OCI-M1 (cell line): ENCODE data around the gene SRBD1.

Source experiments
- DNase-seq: peaks from one replicate; lab custom pipeline; 2025; lab: John Stamatoyannopoulos, UW

Gene SRBD1

DNA sequence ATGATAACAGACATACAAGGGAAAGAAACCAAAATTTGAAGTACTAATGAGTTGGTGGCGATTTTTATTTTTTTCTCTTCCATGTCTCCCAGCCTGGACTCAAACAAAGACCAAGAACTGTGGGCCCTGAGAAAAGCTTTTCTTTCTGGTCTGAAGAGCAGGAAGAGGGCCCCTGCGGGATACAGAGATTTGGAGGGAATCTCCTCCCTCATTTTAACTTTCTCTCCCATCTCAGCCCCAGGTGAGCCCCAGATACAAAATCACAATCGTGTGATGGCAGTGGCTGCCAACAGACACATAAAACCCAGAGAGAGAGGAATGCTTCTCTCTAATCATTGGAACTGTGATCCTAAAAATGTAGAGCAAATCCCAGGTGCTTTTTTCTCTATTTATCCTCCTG lies 20.9 kb upstream of the SRBD1 start:
- no peak for DNase-seq

DNA sequence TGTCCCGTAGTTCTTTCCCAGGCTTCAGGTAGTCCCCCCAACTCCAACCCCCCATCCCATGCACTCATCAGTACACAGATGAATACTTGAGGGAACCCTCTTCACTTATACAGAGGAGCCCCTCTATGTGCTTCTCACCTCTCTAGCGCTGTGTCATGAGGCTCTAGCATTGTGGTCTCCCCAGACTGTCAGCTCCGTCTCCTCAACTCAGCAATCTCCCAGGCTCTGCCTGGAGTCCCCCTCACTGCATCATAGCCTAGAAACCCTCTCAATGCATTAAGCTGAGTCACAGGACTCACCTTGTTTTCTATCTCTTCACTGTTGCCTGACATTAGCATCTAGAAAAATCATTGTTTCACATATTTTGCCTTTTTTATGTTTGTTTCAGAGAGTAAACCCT lies 20.3 kb upstream of the SRBD1 start:
- no peak for DNase-seq

DNA sequence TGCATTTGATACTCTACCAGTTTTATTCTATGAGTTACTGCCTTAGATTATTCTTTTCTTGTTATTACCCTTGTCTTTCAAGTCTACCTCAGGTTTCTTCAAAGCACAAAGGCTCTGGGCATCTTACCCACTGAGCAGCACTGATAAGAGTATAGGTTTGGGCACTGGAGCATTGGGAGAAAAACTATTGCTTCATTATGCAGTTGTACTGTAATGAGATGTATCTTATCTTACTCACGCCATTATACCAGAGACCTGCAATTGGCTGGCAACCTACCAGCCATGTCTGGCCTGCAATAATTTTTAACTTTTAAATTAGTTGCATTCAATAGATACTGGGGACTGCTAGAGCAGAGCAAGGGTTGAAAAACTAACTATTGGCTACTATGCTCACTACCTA lies 18.9 kb upstream of the SRBD1 start:
- no peak for DNase-seq

DNA sequence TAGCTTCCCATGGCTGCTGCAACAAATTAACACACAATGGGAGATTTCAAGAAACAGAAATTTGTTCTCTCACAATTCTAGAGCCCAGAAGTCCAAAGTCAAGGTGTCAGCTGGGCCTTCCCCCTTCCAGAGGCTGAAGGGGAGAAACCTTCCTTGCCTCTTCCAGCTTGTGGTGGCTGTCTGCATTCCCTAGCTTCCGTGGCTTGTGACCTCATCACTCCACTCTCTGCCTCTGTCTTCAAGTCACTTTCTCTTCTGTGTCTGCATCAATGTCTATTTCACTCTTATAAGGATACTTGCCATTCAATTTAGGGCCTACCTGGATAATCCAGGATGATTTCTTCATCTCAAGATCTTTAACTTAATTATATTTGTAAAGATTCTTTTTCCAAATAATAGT lies 16.8 kb upstream of the SRBD1 start:
- no peak for DNase-seq

DNA sequence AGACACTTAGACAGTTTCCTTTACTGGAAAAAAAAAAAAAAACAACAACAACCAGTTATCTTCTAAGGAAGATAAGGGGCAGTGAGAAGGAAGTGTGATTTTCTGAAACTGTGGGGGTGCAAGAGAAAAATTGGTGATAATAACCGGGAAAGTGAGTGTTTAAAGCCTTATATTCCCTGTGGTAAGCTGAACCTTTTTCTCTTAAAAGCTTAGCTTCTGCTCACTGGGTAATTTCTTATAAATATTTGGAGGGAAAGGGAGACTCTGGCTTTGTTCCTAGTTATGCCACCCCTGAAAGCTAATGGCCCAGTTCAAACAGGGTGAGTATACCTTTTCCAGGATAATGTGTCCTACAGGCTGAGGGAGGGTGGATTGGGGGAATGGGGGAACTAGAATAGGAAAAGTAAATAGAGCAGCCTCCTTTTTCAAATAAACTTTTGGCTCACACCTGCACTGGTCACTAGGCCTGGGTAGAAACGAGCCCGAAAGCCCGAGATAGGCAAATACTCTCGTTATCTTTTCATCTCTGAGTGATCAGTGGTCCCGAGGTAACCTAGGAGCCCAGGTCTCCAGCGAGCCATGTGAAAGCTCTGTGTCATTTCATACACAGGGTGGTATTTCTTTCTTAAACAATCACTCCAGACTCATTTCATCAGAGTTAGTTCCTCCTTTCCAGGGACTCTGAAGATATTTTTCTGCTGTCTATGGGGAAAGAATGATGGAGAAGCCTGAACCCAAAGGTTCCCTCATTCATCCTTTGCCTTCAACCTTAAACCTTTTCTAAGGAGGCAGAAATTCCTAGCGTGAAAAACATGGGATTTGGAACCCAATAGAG lies 15.5 kb upstream of the SRBD1 start:
- peak; percentile 17 for DNase-seq

DNA sequence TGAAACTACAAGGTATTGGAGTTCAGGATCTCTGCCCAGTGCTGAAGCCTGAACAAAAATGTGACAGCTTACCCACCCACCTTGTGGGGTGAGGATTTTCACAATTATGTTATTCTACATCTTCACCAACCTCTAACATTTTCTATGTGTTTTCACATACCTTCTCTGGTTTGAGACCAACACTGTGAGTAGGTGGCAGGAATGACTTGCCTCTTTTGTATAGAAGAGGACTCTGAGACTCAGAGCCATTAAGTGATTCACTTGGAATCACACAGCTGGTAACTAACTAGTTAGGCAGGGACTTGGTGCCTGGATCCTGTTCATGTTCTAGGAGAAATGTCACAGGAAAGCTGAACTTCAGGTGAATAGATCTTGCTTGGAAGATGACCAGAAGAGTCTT lies 14.8 kb upstream of the SRBD1 start:
- DNase-seq: no peak

DNA sequence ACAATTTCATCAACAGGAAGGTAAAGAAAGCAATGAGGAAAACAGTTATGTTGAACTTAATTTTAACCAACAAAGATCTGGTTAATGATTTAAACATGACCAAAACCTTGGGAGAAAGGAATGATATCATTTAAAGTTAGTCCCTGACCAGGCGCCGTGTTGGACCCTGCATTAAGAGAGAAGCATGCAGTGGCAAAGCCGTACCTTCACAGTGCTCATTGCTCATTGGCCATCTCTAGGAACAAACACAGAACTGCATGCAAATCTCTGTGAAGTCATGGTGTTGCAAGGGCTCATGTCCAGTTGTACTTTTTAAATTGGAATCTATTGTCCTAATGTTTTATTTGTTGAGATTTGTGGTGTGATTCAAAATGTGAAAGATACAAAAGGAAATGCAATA lies 12.0 kb upstream of the SRBD1 start:
- DNase-seq: no peak

DNA sequence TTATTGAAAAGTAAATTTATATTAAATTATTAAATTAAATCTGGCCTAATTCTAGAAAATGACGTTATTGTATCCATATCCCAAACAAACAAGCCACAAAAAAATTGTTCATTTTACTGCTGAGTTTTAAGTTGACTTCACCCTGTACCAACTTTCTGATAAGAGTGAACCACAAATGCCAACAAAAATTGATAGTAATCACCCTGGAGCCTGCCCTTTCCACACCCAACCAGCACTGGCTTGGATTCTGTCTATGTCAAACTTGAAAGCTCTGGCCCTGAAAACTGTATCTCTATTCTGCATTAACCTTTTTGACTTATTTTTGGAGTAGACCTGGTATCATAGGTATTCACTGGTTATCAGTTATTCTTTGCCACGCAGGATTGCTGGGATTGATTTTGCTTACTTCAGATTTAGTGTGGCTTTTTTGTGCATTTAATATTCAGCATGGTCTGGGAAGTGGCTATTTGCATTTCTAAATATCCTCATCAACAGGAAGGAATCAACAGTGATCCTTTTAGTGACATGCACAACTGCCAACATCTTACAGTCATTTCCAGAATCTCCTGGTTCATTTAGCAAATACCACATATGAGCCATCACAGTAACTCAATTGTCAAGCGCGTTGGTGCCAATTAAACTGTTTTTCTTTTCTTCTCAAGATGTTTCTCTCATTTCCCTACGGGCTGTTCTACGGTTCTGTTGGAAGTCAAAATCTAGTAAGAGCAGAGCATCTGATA lies 11.4 kb upstream of the SRBD1 start:
- DNase-seq: no peak

DNA sequence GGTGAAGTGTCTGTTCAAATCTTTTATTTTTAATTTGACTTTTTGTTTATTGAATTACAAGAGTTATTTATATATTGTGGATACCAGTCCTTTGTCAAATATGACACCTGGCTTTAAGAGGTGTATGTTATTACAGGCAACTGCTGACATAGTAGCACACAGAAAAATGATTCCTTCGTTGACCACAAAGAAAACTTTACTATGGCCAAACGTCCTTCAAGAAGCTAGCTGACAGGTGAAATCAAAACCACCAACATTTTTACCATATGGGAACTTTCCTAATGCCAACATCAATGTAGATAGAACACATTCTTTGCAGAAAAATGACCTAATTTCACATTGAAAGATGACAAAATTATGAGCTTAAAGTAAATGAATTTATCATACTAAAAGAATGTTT lies 6.4 kb upstream of the SRBD1 start:
- DNase-seq: no peak

DNA sequence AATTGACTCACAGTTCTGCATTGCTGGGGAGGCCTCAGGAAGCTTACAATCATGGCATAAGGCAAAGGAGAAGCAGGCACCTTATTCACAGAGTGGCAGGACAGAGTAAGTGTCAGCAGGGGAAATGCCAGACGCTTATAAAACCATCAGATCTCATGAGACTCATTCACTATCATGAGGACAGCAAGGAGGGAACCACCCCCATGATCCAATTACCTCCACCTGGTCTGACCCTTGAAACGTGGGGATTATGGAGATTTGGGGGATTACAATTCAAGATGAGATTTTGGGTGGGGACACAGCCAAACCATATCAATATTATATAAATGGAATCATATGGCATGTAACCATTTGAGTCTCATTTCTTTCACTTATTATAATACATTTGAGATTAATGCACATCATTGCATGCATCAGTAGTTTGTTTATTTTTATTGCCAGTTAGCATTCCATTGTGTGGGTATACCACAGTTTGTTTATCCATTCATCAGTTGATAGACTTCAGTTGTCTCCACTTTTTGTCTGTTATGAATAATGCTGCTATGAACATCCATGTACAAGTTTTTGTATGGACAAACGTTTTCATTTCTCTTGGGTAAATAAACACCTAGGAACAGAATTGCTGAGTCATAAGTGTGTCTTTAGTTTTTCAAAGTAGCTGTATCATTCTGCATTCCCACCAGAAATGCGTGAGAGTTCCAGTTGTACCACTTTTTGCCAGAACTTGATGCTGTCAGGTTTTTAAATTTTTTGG lies 5.8 kb upstream of the SRBD1 start:
- no peak for DNase-seq

DNA sequence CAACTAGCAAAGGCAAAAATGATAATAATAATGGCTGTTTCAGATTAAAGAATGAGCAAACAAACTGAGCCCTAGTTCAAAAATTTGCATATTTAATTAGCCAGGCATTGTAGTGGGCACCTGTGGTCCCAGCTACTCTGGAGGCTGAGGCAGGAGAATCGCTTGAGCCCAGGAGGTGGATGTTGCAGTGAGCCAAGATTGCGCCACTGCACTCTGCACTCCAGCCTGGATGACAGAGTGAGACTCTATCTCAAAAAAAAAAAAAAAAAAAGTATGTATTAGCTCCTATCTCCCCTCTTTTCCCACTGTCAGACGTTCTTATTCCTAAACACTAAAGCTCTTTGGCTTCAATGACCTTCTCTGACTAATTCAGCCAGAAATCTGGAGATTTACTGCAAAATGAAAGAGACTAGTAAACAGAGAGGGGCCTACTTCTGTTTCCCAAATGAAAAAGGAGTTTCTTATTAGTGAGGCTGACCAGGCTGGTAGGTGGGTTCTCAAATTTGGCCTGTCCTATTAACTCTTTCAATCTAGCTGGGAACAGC lies 3.9 kb upstream of the SRBD1 start:
- DNase-seq: no peak

DNA sequence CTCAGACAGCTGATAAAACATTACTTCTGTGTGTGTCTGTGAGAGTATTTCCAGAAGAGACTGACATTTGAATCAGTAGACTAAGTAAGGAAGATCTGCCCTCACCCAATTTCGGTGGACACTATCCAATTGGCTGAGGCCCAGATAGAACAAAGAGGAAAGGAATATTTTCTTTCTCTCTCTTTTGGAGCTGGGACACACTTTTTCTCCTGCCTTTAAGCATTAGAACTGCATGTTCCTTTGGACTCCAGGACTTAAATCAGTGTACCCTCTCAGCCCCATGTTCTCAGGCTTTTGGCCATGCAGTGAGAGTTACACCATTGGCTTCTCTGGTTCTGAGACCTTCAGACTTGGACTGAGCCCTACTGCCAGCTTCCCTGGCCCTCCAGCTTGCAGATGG lies 3.3 kb upstream of the SRBD1 start:
- no peak for DNase-seq

DNA sequence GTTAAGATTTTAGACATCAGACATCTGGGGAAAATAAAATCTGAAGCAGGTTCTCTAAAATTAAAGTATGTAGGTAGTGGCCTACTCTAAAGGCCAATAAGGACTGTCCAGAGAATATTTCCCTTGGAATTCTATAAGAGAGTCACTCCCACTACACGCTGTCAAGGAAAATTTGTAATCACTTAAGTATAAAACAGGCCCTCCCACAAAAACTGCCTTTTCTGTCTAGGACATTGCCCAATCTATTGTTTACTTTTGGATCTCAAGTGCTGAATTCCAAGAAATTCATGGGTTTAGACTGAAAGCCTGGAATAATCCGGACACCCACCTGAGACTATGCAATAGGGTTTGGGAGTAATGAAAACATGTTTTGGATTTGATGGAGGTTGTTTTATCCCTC lies 1.7 kb upstream of the SRBD1 start:
- DNase-seq: no peak

DNA sequence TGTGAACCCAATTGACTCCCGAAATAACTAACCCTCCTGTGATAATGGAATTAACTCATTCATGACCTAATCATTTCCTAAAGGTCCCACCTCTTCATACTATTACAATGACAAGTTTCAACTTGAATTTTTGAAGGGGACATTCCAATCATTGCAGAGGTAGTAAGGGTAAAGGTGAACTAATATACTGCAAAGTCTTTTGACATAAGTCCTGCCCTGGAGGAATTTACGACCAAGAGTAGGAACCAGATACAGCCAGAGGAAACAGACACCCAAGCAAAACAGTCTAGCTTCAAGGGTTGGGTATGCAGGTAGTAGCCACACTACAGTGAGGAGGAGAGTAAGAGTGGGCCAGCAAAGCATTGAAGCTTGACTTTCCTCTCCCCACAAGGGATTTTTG lies 1.2 kb upstream of the SRBD1 start:
- DNase-seq: no peak

DNA sequence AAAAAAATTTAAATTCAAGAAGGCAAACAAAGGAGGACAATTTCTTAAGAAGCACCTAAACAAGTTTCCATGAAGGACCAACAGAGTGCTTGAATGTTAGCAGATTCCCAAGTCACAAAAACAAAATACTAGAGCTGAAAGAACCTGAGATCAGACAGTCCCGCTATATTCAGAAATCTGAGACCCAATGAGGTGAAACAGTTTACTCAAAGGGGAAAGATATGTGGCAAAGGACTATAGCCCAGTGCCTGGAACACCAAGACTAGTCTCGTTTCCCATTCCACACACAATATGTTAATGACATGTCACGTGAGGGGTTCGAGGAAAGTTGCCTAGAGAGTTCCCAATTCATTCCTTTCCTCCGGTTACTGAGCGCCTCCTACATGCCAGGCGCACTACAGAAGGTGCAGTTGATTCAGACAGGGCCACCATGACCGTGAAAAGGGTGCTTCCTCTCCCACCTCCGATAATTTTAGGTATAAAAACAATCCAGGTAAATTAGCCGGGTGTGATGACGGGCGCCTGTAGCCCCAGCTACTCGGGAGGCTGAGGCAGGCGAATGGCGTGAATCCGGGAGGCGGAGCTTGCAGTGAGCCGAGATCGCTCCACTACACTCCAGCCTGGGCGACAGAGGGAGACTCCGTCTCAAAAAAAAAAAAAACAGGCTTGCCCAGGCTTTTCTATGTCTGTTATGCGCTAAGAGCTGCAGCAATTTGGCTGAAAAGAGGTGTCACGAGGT lies 617 bp downstream of the SRBD1 start:
- DNase-seq: peak; percentile 92

DNA sequence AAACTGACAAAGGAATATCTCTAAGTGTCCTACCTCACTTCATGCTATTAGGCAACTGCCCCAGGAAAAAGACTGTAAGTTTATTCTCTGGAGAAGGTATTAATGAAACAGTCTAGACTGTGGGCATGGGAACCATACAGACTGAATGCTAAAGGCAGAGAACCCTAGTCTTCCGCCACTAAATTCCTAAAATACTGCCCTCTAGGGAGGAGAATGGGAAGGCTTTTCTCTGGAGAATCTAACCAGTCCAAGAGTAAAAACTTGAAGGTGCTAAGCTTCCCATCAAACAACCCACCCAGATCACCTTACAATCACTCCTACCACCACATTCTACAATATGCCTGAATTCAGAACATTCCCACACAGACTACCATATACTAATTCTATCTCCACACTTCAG lies 3.4 kb downstream of the SRBD1 start:
- peak; percentile 45 for DNase-seq

DNA sequence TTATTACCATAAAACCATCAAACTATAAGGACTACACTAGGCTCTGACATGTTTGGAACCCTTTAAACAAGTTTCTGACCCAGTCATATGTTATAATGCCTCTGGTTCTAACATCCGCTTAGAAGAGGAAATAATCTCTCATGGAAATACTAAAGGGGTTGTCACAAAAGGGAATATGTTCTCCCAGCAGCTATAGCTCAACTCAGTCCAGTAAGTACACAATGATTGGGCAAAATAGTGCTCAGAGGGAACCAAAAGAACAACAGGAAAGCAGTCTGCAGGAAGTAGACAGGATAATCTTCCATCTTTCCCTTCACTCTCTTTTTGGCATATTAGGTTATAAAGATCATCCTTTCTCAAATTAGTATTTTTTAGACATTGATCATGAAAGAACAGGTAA lies 4.3 kb downstream of the SRBD1 start:
- DNase-seq: no peak

DNA sequence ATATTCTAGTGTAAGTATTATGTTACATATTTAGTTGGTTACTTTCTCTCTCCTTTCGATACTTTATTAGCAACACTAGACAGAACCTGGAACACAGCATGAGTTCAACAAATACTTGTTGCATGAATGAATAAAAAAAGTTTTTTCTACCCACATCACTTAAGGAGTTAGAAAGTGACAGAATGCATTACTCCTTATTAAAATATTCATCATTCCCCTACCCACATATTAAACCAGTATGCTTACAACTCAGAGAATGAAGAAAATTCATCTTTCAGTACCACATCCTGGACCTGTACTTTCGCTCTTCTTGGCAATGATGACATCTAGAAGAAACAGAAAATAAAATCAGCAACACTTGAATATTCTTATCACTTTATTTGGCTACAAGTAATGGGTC lies 6.0 kb downstream of the SRBD1 start:
- DNase-seq: no peak

DNA sequence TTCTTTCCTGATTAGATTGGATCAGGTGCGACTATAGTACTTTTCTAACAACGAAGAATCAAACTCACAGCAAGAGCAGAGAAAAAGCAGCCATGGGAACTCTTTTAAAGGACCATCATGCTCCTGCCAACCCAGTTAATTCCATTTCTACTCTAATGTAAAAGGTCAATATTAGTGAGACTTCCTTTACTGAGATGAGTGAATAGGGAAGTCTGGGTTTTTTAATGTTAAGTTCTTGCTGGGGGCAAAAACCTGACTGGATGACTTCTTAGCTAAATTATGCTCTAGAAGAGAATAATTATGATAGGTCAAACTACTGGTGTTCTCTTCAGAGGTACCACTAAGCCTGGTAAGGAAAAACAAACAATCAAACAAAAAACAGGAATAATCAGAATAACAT lies 8.4 kb downstream of the SRBD1 start:
- no peak for DNase-seq

DNA sequence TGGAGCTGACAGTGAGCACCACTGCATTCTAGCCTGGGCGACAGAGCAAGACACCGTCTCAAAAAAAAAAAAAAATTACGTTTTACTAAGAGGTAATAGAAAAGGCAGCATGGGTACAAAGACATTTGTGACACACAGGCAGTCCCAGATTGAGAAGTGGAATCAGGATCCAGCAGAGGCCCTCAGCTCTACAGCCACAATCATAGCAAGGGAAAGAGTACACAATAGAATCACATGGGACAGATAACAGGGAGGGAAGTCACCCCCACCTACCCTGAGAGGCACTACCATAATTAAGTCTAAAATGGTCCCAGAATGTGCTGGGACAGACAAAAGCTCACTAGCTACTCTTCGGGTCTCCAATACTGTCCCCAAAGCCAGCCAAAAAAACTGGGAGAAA lies 12.5 kb downstream of the SRBD1 start:
- no peak for DNase-seq

DNA sequence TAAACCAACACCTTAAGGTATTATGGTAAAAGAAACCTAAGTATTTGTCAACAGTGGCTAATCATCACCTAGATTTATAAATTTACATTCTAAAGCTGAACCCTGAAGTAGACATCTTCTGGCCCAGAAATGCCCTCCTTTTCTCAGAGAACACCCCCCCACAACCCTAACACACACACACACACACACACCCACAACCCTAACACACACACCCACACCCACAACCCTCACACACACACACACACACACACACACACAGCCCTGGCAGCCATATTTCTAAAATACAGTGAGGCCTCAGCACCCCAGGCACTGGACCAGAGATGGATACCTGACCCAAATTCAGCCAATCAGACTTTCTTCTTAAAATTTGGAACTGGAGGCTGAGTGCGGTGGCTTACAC lies 14.3 kb downstream of the SRBD1 start:
- DNase-seq: no peak
